Stimulated activated CD4-positive, alpha-beta T cell treated with anti-CD3 and anti-CD28 coated beads, Interleukin-2, amount 100 ng/mL, for 48 hours (primary cell): ENCODE data around the gene GANAB.
"Not testable (repeated sequence)": the region's sequence is repeated elsewhere in the genome, so short reads cannot be mapped to it uniquely, and the experiment has no call there.

ENCODE experiments used
- DNase-seq, 2 donors: peaks; one replicate each; pipeline ENCODE4 v3.0.0-alpha.2; 2020

GANAB gene

GRCh38 chr11:62621027-62621566 lies 25.3 kb downstream of the GANAB start:
- DNase-seq = no peak

DNA sequence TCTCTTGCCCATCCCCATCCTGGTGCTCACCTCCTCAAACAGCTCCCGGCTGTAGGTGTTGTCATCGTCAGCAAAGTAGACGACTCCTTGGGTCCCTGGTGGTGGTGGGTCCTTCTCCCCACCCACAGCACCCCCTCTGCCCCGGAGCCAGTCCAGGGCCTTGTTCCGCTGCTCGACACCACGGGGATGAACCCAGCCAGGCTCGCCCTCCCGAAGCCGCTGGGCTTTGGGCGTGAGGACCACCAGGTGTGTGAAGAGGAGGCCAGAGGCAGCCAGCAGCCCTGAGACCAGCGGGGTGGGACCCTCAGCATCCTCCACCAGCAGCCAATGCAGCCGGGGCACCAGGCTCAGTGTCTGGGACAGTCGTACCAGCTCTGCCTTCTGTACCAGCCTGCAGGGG lies 29.5 kb downstream of the GANAB start:
- not testable (repeated sequence) for DNase-seq

DNA sequence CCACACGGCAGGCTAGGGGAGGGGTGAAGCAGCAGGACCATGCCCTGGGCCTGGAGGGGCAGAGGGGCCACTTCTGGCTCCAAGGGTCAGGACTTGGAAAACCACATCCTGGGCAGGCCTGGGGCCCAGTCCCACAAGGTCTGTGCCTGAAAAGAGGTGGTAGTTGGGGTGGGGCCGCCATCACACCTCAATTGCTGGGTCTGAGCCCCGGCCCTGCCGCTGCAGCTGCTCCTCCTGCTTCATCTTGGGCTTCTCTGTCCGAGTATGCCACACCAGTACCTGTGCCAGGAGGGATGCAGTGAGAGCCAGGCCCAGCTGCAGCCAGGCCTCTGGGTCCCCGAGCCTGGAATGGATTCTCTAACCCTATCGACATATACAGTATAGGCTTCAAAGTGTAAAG lies 30.9 kb downstream of the GANAB start:
- DNase-seq = no peak

DNA sequence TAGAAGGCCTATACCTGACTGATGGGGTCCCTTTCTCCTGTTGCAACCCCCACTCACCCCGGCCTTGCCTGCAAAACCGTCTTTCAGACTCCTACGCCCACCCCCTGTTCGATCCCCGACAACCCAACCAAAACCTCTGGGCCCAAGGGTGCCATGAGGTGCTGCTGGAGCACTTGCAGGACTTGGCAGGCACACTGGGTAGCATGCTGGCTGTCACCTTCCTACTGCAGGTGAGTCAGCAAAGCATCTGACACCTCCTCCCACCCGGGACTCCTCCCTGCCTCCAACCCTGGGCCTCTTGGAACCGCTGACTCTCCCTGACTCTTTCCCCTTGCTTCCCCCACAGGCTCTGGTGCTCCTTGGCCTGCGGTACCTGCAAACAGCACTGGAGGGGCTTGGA lies 32.1 kb downstream of the GANAB start:
- peak in 1 of 2 donors; percentile 32 for DNase-seq

- no peak for DNase-seq
Observed at GRCh38 chr11:62613291-62613778, 33.1 kb downstream of the GANAB start.

DNA sequence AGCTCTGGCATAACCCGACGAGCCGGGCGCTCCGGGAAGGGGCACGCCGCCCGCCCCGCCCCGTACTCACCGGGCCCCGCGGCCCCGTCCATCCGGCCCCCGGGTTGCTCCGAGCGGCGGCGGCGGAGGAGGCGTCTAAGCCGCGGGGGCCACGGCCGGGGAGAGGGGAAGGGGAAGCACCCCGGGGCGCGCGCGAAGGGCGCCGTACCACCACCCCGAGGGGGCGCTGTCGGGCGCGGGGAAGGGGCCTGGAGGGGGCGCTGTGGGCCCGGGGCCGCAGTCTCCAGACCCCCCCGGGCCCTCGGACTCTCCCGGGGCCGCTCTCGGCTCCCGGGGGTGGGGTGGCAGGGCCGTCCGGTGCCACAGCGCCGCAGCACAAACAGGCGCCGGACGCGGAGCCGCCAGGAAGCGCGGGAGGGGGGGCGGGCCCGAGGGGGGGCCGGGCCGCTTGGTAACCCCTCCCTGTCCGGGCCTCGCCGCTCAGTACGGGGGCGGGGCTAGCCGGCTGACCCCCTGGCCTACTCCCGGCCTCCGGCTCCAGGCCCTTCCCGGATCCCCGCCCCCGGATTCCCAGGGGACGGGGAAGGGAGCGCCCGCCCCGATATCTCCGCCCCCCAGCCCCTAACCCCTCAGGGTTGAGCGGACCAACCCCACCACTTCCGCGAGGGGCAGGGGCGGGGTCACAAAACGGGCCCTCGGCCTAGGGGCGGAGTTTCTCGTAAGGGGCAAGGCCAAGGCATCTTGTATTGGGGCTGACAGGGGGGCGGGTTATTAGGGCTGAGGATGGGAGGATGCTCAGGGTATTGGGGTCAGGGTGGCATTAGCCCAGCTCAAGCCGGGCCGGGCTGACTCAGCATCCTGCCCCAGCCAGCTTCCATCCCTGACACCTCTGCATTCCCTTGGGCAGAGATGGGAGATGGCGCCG lies 33.8 kb downstream of the GANAB start, which contains the start of the genes EML3 and ROM1:
EML3 (minus strand) TSS at position 410 of the 925 bp plus-strand sequence; CDS start at position 92, 318 bp downstream.
ROM1 (plus strand) TSS at position 892 of the 925 bp plus-strand sequence; CDS start at position 917, 25 bp downstream.
- DNase-seq = peak; percentile 82 to 86

- DNase-seq = peak; percentile 37 to 45
Observed at GRCh38 chr11:62611705-62612365, 34.6 kb downstream of the GANAB start.

DNA sequence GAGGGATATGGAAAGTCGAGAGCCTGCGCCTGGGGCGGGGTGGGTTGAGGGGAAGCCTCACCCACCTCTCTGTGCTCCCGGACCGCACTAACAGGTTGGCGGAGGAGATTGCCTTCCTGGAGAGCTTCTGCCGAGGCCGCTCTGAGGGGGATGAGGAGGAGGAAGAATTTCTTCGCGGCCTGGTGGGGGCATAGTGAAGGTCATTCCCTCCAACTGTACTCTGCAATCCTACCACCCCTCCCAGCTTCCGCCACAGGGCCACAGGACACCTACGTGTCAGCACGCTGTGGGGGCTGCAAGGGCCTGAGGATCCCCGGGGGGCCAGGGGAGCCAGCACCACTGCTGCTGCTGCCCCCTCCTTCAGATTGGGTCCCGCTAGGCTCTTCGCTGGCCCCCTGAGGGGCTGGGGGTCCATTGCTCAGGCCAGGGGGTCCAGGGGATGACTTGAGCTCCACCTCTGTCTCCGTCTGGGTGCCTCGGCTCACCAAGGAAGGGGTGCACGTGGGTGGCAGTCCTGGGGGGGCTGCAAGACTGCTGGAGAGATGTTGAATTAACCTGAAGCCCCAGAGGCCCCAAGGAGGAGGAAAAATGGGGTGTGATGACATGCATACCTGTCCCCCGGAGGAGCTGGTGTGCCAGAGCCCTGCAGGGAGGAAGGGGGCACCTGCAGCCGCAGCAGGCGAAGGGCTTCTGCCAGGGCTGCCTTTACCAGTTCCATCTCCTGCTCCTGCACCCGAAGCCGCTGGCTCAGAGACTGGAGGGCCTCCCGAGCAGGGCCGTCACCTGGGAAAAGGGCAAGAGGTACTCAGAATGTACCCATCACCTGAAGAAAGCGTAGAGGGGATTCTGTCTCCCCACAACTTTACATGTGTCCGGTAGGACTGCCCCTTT lies 35.4 kb downstream of the GANAB start:
- no peak for DNase-seq

DNA sequence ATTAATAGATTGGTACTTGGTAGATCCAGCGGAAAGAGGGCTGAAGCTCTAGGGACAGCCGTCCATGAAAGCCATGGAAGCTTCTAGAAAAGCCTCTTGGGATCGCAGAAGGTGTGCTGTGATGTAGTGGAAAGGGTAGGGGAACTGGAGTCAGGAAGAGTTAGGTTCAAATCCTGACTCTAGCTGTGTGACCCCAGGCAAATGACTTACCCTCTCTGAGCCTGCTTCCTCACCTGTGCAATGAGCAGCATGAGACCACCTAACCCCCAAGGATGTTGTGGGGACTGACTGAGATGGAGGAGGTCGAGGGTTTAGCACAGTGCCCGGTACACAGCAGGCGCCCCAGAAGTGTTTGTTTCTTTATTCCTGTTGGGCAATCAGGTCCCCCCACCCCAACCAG lies 36.0 kb downstream of the GANAB start:
- no peak for DNase-seq

DNA sequence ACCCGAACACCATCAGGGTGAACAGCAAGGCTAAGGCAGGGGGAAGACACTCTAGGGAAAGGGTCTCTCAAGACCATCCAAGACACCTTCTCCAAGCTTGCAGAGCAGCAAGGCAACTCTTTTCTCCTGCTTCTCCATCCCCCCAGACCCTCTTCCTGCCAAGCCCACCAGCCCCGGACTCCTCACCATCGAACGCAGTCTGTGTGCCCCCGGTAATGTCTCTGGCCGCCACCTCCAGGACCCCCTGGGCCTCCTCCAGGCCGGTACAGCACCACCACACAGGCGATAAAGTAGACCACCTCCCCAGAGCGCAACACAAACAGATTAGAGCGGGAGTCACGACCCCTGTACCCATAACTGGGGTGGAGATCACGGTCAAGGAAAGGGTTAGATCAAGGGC lies 37.6 kb downstream of the GANAB start:
- DNase-seq = no peak

- DNase-seq = no peak
Observed at GRCh38 chr11:62607714-62608113, 38.7 kb downstream of the GANAB start.

DNA sequence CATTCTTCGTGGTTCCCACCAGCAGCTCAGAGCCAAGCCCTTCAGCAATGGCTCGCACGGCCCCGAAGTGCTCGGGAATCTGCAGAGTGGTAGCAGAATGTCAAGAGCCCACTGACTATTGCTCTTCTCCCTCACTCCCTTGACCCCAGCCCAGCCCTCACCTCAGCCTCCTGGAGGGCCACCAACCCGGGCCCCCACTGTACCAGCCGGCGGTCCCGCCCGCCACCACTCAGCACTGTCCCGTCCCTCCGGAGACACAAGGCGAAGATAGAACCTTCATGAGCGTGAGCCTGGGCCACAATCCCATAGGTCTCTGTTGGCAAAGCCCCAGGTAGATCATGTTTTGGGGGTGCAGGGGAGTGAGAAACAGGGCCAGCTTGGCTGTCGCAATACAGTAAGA lies 40.5 kb downstream of the GANAB start:
- no peak for DNase-seq

DNA sequence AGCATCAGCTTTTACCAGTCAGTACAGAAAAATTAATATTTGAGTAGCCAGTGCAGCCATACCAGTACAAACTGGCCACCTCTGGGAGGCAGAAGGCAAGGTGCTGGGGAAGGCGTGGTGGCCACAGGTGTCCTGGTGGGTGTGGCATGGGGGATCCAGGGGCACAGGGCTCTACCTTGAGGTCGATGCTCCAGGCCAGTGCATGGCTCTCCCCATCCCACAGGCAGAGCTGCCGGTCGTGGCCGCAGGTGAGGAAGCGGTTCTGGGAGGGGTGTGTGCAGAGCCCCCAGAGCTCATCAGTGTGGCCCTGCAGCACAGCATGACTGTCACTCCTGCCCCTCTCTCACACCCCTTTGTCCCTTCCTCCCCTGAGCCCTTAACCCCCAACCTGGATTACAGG lies 40.9 kb downstream of the GANAB start:
- DNase-seq = no peak

DNA sequence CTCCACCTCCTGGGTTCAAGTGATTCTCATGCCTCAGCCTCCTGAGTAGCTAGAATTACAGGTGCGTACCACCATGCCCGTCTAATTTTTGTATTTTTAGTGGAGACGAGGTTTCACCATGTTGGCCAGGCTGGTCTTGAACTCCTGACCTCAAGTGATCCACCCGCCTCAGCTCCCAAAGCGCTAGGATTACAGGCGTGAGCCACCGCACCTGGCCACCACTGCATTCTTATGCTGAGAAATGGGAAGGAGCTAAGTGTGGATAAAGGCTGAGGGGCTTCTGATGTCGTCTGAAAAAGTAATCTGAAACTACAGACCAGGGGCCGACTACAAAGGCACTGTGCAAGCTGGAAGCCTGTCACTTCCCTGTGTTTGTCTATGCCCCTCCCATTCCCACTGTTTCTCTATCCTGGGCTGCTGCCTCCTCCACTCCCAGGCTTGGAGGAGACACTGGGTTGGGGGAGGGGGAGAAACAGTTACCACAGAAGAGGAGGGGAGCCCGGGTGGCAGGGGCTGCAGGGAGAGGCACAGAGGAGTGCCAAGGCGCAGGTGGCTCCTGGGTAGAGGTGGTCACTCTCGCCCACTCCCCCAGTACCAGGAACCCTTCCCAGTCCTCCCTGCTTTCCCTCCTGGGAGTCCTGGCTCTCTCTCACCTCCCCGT lies 41.8 kb downstream of the GANAB start:
- no peak for DNase-seq

- no peak for DNase-seq
Observed at GRCh38 chr11:62603776-62604299, 42.6 kb downstream of the GANAB start.

DNA sequence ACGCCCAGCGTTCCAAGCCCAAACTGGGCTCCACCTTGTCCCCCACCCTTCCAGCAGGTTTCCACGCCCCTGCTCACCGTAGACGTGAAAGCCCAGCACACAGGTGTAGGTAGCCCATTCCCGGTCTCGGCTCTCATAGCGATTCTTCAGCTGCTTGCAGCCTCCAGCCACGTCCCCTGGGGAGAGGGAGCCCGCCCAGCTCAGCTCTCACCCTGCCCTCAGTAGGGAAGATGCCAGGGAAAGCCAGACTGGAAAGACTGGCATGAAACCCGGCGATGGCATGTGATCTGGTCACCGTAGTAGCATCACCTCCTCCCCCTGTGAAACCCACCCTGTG lies 43.4 kb downstream of the GANAB start:
- no peak for DNase-seq

GRCh38 chr11:62602141-62603071 lies 44.0 kb downstream of the GANAB start:
- DNase-seq = no peak

GRCh38 chr11:62601372-62602140 lies 44.9 kb downstream of the GANAB start, which contains the start of gene MTA2:
TSS of gene MTA2 (minus strand) at chr11:62601865. CDS start at chr11:62601450, 415 bp downstream.
- DNase-seq = peak; percentile 100

DNA sequence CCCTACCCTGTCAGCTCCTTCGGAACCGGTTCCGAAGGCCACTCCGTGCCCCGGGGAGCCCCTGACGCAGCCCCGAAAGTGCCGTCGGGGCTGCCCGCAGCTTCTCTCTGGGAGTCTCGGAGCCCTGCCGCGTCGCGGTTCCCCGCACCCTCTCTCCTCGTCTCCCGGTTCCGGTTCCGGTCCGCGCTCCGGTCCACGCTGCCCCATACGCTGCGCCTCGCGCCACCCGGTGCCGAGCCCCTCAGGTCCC lies 45.4 kb downstream of the GANAB start:
- DNase-seq = no peak
